HepG2 (cell line): ENCODE measurements around the gene ZBTB20. TPM values are rescaled to one million over a fixed set of nuclear protein-coding genes. Genes with fewer than 3 reads are reported as not detected.
A peak's percentile ranks its signal among the peaks of the same experiment; 100 is the strongest.

Experiments used
- ATAC-seq: fragments of 200-7000 bp; cut with Tn5 transposase; 3 replicates; pipeline ENCODE4 v1.9.1; 2020; ENCODE audit warnings: mild to moderate bottlenecking, moderate library complexity
- BruUV-seq: library from RNA; stranded (reverse); fragments of 400-500 nt; replicated peaks from 2 replicates; lab custom pipeline; 2021; lab: Mats Ljungman, UMichigan
- CTCF ChIA-PET: fragments of 300-600 bp; formaldehyde crosslinking; extraction: SDS; loops from one replicate; lab custom pipeline; 2021; ENCODE audit warnings: low total read pairs, inconsistent platforms, low intra/inter-chr PET ratio; lab: Yijun Ruan, JAX
- POLR2A ChIA-PET: fragments of 350-600 bp; sonication (Branson Sonifier 250); formaldehyde crosslinking; loops from one replicate; lab custom pipeline; 2020; ENCODE audit warnings: antibody characterized with exemption, inconsistent platforms; lab: Yijun Ruan, JAX
- DNase-seq: peaks from one replicate; pipeline ENCODE4 v3.0.0-alpha.2; 2015; ENCODE audit warnings: low spot score
- FAIRE-seq: peaks from 3 replicates; lab custom pipeline; 2011; peaks lifted over from hg19 to GRCh38; lab: Jason Lieb, UNC
- H2AFZ ChIP-seq: one replicate; pipeline ENCODE4 v1.6.1; 2011; ENCODE audit warnings: low read length, inconsistent platforms
- H3K27ac ChIP-seq: fragments of 300-600 bp; 3 replicates; pipeline ENCODE4 v1.8.0; 2011; ENCODE audit warnings: mixed run types, mild to moderate bottlenecking, mixed read lengths, low read length, inconsistent platforms; ENCODE audit not compliant: insufficient read depth; ENCODE audit errors: extremely low read length
- H3K27me3 ChIP-seq, 2 experiments: fragments of 200-600 bp in 1 of 2; 2 replicates in 1 of 2; 3 replicates in 1 of 2; pipeline versions ENCODE4 v1.6.0 to v1.8.0; 2011; ENCODE audit warnings: low read length in 2 of 2, mild to moderate bottlenecking in 2 of 2, moderate library complexity in 2 of 2, inconsistent platforms in 1 of 2; ENCODE audit not compliant: insufficient read depth in 2 of 2, control insufficient read depth in 1 of 2
- H3K36me3 ChIP-seq, 2 experiments: fragments of 200-600 bp in 1 of 2; replicated peaks in 1 of 2; 2 replicates in 1 of 2; 3 replicates in 1 of 2; pipeline versions ENCODE4 v1.5.1 to v1.8.0; 2011; ENCODE audit warnings: low read length in 2 of 2, inconsistent platforms in 1 of 2; ENCODE audit not compliant: insufficient read depth in 2 of 2, control insufficient read depth in 1 of 2
- H3K4me1 ChIP-seq: 2 replicates; pipeline ENCODE4 v1.5.1; 2012; ENCODE audit warnings: low read length, inconsistent platforms; ENCODE audit not compliant: insufficient read depth
- H3K4me2 ChIP-seq: 2 replicates; pipeline ENCODE4 v1.6.0; 2011; ENCODE audit warnings: low read depth, low read length, inconsistent platforms
- H3K4me3 ChIP-seq, 3 experiments: fragments of 200-600 bp in 1 of 3; sonication (generic), shearing (Covaris generic) in 1 of 3; replicated peaks in 1 of 3; 2 replicates each; pipeline ENCODE4 v1.5.1; 2011 to 2016; ENCODE audit warnings: low read length in 3 of 3, inconsistent platforms in 2 of 3, low read depth in 2 of 3, mild to moderate bottlenecking in 2 of 3, control low read depth in 1 of 3, mixed read lengths in 1 of 3; ENCODE audit not compliant: insufficient read depth in 1 of 3
- H3K79me2 ChIP-seq: one replicate; pipeline ENCODE4 v1.6.1; 2011; ENCODE audit warnings: low read length, inconsistent platforms; ENCODE audit not compliant: insufficient read depth
- H3K9ac ChIP-seq: 2 replicates; pipeline ENCODE4 v1.6.0; 2011; ENCODE audit warnings: mild to moderate bottlenecking, low read depth, low read length, inconsistent platforms; ENCODE audit not compliant: insufficient read depth
- H3K9me3 ChIP-seq: 2 replicates; pipeline ENCODE4 v1.5.1; 2012; ENCODE audit warnings: mild to moderate bottlenecking, low read length
- H4K20me1 ChIP-seq: 2 replicates; pipeline ENCODE4 v1.6.0; 2011; ENCODE audit warnings: inconsistent platforms, mild to moderate bottlenecking, low read length, moderate library complexity; ENCODE audit not compliant: insufficient read depth
- CREB1 ChIP-seq, 2 experiments: fragments of 450-650 bp in 1 of 2; IDR thresholded peaks; 2 replicates each; pipeline ENCODE4 v1.6.1; 2016 to 2017; ENCODE audit warnings: control low read depth in 1 of 2, mild to moderate bottlenecking in 1 of 2, missing compliant biosample characterization in 1 of 2, missing genetic modification characterization in 1 of 2
- FOXA1 ChIP-seq, 2 experiments: fragments of 450-650 bp in 1 of 2; sonication (generic) in 1 of 2; formaldehyde crosslinking in 1 of 2; IDR thresholded peaks; 2 replicates each; pipeline versions ENCODE4 v1.4.0 to v1.6.1; 2016 to 2020; ENCODE audit warnings: missing genetic modification reagents in 1 of 2
- FOXP1 ChIP-seq, 2 experiments: fragments of 450-650 bp in 1 of 2; IDR thresholded peaks; 2 replicates each; pipeline ENCODE4 v1.6.1; 2017 to 2018; ENCODE audit warnings: antibody characterized with exemption in 1 of 2
- HNF4A ChIP-seq: sonication (generic); formaldehyde crosslinking; IDR thresholded peaks from 2 replicates; pipeline ENCODE4 v1.4.0; 2020; ENCODE audit warnings: missing genetic modification reagents
- JUNB ChIP-seq: sonication (generic); formaldehyde crosslinking; IDR thresholded peaks from 2 replicates; pipeline ENCODE4 v1.8.0; 2022; ENCODE audit warnings: missing genetic modification reagents, mild to moderate bottlenecking, borderline replicate concordance
- MAZ ChIP-seq, 2 experiments: sonication (generic) in 1 of 2; formaldehyde crosslinking in 1 of 2; IDR thresholded peaks; 2 replicates each; pipeline versions ENCODE4 v1.5.0 to v1.6.1; 2012 to 2020; ENCODE audit warnings: low read depth in 2 of 2, mild to moderate bottlenecking in 2 of 2, borderline replicate concordance in 1 of 2, improper control_type of control experiment in 1 of 2, low read length in 1 of 2, missing genetic modification reagents in 1 of 2, moderate library complexity in 1 of 2
- POGZ ChIP-seq: sonication (generic); formaldehyde crosslinking; IDR thresholded peaks from 2 replicates; pipeline ENCODE4 v1.4.0; 2020; ENCODE audit warnings: mild to moderate bottlenecking, missing genetic modification reagents
- ZMYM4 ChIP-seq: sonication (generic); formaldehyde crosslinking; IDR thresholded peaks from 2 replicates; pipeline ENCODE4 v1.8.1; 2023; ENCODE audit warnings: mild to moderate bottlenecking, missing genetic modification reagents
- ZNF710 ChIP-seq: sonication (generic); formaldehyde crosslinking; IDR thresholded peaks from 2 replicates; pipeline ENCODE4 v1.5.0; 2020; ENCODE audit warnings: mild to moderate bottlenecking, missing genetic modification reagents, borderline replicate concordance
- ZNF749 ChIP-seq: sonication (generic); formaldehyde crosslinking; IDR thresholded peaks from 2 replicates; pipeline ENCODE4 v1.8.0; 2022; ENCODE audit warnings: mild to moderate bottlenecking, missing genetic modification reagents, moderate library complexity, borderline replicate concordance
- WGBS: methylation state at CpG from one replicate; pipeline ENCODE4 v1.1.6; 2017; ENCODE audit warnings: low lambda C conversion rate; 5-methylcytosine and 5-hydroxymethylcytosine counted together
- in situ Hi-C: cut with HindIII; loops from 2 replicates; pipeline ENCODE4 v1.10.0; 2017; ENCODE audit warnings: low pct_unique_long_range_greater_than_20kb; ENCODE audit not compliant: extremely low pct_ligation_motif_present
- intact Hi-C: fragments of 100-400 bp; cut with micrococcal nuclease; formaldehyde crosslinking; loops from one replicate; pipeline ENCODE4 v1.10.0; 2022; ENCODE audit not compliant: unreplicated experiment
- polyA plus RNA-seq, 8 experiments: library from polyadenylated mRNA; depleted of rRNA in 3 of 8; stranded (reverse) in 7 of 8; unstranded in 1 of 8; fragments of >200 nt; fragmentation: Illumina TruSeq in 4 of 8; extraction: Trizol in 4 of 8; gene quantifications; 2 replicates each; pipeline versions ENCODE4 v1.2.1 to v1.2.3, GENCODE V29; 2011 to 2016; ENCODE audit warnings: low read depth in 4 of 8, missing spikeins in 1 of 8, mixed read lengths in 1 of 8; ENCODE audit not compliant: insufficient read depth in 1 of 8
- total RNA-seq, 5 experiments: library from RNA; depleted of rRNA; stranded (reverse); fragments of >200 nt; fragmentation: Illumina TruSeq; extraction: Trizol; gene quantifications; 2 replicates each; pipeline ENCODE4 v1.2.3, GENCODE V29; 2016; ENCODE audit warnings: low read depth in 1 of 5
- TF ChIP-seq, protein P1 (sequence below): sonication (generic); formaldehyde crosslinking; IDR thresholded peaks from 2 replicates; pipeline ENCODE4 v1.4.0; 2020; ENCODE audit warnings: missing genetic modification reagents
- TF ChIP-seq, protein P2 (sequence below): sonication (generic); formaldehyde crosslinking; IDR thresholded peaks from 2 replicates; pipeline ENCODE4 v1.4.0; 2020; ENCODE audit warnings: missing genetic modification reagents, borderline replicate concordance

The ZBTB20 gene
- total and polyA plus RNA-seq, 2 of the 13 experiments (the other 11 are each of a cell fraction or from before 2014, with no cell fraction given) = 1.9 to 8.8 TPM

DNA sequence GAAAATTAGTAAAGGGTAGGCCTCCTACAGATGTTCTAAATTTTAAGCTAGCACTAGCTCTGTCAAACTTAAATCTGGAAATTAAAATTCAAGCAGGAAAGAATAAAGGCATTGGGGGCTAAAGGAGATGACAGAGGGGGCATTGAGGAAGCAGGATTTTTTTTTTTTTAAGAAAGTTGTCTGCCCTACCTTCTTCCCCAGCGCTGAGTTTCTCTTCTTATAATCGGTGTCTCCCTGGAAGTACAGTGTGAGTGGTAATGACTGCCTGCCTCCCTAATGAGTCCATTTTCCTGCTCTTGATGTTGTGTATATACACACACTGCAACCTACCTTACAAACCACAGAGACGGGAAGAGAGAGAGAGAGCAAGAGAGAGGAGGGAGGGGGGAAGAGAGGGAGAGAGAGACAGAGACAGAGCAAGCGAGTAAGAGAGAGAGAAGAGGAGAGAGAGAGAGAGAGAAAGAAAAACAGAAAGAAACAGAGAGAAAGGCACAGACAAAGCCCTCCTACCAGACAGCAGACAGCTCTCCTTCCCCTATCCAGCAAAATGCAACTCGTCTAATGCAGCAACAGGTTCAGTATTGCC lies 47.0 kb downstream of the ZBTB20 start:
- H3K27ac ChIP-seq = peak overlapping the region; percentile 45
- peak; percentile 88 for ATAC-seq
- H3K27me3 ChIP-seq = no peaks in the 10 kb centered on the region
- in situ Hi-C loops = loop anchor here (10.0 to 25.0 kb wide), 2 partner anchors 587 to 715 kb away; no protein-coding TSS in a partner anchor
- peak; percentile 46 for TF ChIP-seq ZMYM4 (CRISPR knock-in tag)
- TF ChIP-seq ZNF710 (CRISPR knock-in tag) = peak; percentile 60; the same call in 1 of the 2 replicates
- TF ChIP-seq JUNB (CRISPR knock-in tag) = peak; percentile 28; the same call in 1 of the 2 replicates
- TF ChIP-seq CREB1 (IDR thresholded peaks at IDR 0.05) = no peak
- 0 out of 2 replicates have a peak, but pooled peaks have one; percentile 13 for TF ChIP-seq CREB1 (CRISPR knock-in tag; IDR thresholded peaks at IDR 0.05)
- TF ChIP-seq, protein P1, sequence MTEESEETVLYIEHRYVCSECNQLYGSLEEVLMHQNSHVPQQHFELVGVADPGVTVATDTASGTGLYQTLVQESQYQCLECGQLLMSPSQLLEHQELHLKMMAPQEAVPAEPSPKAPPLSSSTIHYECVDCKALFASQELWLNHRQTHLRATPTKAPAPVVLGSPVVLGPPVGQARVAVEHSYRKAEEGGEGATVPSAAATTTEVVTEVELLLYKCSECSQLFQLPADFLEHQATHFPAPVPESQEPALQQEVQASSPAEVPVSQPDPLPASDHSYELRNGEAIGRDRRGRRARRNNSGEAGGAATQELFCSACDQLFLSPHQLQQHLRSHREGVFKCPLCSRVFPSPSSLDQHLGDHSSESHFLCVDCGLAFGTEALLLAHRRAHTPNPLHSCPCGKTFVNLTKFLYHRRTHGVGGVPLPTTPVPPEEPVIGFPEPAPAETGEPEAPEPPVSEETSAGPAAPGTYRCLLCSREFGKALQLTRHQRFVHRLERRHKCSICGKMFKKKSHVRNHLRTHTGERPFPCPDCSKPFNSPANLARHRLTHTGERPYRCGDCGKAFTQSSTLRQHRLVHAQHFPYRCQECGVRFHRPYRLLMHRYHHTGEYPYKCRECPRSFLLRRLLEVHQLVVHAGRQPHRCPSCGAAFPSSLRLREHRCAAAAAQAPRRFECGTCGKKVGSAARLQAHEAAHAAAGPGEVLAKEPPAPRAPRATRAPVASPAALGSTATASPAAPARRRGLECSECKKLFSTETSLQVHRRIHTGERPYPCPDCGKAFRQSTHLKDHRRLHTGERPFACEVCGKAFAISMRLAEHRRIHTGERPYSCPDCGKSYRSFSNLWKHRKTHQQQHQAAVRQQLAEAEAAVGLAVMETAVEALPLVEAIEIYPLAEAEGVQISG (CRISPR knock-in tag) = peak; percentile 79
- 0 out of 2 replicates have a peak, but pooled peaks have one; percentile 5 for TF ChIP-seq HNF4A (CRISPR knock-in tag)
- 0 out of 2 replicates have a peak, but pooled peaks have one; percentile 51 for TF ChIP-seq MAZ (IDR thresholded peaks at IDR 0.05; ENCODE audit: borderline replicate concordance, low read depth, low read length)
- no peak for TF ChIP-seq MAZ (CRISPR knock-in tag; IDR thresholded peaks at IDR 0.05; ENCODE audit: low read depth)
- TF ChIP-seq FOXP1 (IDR thresholded peaks at IDR 0.05) = no peak
- TF ChIP-seq FOXP1 (CRISPR knock-in tag; IDR thresholded peaks at IDR 0.05) = peak; percentile 32; the same call in 1 of the 2 replicates
- TF ChIP-seq, protein P2, sequence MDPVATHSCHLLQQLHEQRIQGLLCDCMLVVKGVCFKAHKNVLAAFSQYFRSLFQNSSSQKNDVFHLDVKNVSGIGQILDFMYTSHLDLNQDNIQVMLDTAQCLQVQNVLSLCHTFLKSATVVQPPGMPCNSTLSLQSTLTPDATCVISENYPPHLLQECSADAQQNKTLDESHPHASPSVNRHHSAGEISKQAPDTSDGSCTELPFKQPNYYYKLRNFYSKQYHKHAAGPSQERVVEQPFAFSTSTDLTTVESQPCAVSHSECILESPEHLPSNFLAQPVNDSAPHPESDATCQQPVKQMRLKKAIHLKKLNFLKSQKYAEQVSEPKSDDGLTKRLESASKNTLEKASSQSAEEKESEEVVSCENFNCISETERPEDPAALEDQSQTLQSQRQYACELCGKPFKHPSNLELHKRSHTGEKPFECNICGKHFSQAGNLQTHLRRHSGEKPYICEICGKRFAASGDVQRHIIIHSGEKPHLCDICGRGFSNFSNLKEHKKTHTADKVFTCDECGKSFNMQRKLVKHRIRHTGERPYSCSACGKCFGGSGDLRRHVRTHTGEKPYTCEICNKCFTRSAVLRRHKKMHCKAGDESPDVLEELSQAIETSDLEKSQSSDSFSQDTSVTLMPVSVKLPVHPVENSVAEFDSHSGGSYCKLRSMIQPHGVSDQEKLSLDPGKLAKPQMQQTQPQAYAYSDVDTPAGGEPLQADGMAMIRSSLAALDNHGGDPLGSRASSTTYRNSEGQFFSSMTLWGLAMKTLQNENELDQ (CRISPR knock-in tag) = no peak
- TF ChIP-seq ZNF749 (CRISPR knock-in tag) = no peak
- TF ChIP-seq POGZ (CRISPR knock-in tag) = 0 out of 2 replicates have a peak, but pooled peaks have one; percentile 47
- no peak for TF ChIP-seq FOXA1 (IDR thresholded peaks at IDR 0.05)
- TF ChIP-seq FOXA1 (CRISPR knock-in tag; IDR thresholded peaks at IDR 0.05) = no peak
- FAIRE-seq = no peak
- H4K20me1 ChIP-seq = no peaks in the 10 kb centered on the region
- no peaks in the 10 kb centered on the region for H3K9me3 ChIP-seq
- ChIA-PET CTCF (no interaction called here), POLR2A (interaction anchor here (1.3 kb wide), 1 partner anchor 47 kb away, joined by 5 read pairs; the partner anchor contains the start of gene ZBTB20)
- H3K4me2 ChIP-seq = peak overlapping the region; percentile 63
- no peaks in the 10 kb centered on the region for H3K79me2 ChIP-seq
- intact Hi-C loops = loop anchor here (10.0 kb wide), 1 partner anchor 115 kb away; no protein-coding TSS in a partner anchor
- DNase-seq = peak; percentile 6
- 6% methylated on average over 5 of the region's 5 CpGs for WGBS
- no peak overlapping the region for H2AFZ ChIP-seq
- peaks cover 18% of the 10 kb centered on the region for H3K4me1 ChIP-seq
- BruUV-seq = TSS peak; percentile 41
- peak overlapping the region; percentile 30 to 43 (median 42) for H3K4me3 ChIP-seq
- H3K36me3 ChIP-seq = no peaks in the 10 kb centered on the region
- H3K9ac ChIP-seq = peak overlapping the region; percentile 51; the same call in 1 of the 2 replicates
